HG02623 (cell line): ENCODE measurements around the gene RAB3C.

ENCODE experiments used
- ATAC-seq: cut with Tn5 transposase; IDR thresholded peaks from one replicate; pipeline ENCODE4 v1.9.1; 2021; ENCODE audit warnings: moderate library complexity; ENCODE audit not compliant: unreplicated experiment

The RAB3C gene

DNA sequence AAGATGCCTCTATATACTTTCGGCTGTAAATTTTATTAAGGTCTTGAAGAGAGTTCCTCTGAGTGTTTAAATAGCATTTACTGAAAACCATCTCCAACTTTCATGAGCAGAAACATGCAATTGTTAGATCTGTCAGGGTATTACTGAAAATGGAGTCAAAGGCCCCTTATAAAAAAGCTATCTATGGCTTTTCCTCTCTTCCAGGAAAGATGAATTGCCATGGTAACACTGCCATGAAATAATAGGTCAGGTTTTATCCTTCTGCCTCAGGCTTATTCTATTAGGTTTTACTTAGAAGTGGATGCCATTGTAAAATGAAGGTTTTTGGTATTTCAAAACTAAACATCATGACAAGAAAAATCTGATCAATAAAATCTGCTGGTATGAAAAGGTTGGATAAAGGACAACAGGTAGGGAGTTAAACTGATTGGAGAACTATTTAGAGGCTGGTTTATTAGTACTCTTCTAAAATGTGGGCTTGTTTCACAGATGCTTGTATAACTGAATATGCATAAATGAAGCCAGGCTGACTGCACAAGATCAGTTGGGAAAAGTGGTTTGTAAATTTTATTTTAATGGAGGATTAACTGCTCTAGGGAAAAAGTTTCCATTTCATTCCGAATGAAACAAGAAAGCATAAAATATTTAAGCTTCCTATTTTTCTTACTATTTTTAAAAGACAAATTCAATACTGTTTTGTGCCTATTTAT, 135.5 kb downstream of the RAB3C start:
- no peak for ATAC-seq

DNA sequence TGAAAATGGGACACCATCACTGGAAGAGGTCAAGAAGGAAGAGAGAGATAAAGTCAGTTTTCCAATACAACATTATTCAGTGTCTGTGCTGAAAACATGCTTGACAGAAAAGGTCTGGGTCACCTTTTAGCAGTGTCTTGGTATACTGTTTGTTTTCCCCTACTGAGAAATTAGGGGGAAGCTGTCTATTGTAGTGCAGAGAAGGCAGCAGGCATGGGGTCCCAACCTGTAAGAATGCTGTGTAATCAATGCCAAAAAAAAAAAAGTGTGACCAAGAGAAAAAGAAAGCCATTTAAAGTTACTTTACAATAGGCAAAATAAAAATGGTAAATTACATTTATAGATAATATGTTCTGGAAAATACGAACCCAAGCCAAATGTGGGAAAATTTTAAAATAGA, 139.3 kb downstream of the RAB3C start:
- ATAC-seq: no peak

DNA sequence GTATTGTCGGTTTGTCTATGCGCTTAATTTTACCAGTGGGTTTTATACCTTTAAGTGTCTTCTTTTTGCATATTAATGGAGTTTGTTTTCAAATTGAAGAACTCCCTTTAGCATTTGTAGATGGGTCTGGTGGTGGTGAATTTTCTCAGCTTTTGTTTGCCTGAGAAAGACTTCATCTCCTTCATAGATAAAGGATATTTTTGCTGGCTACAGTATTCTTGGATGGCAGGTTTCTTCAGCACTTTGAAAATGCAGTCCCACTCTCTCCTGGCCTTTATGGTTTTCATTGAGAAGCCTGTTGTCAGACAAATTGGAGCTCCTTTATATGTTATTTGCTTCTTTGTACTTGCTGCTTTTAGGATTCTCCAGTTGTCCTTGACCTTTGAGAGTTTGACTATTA, 142.1 kb downstream of the RAB3C start:
- no peak for ATAC-seq

DNA sequence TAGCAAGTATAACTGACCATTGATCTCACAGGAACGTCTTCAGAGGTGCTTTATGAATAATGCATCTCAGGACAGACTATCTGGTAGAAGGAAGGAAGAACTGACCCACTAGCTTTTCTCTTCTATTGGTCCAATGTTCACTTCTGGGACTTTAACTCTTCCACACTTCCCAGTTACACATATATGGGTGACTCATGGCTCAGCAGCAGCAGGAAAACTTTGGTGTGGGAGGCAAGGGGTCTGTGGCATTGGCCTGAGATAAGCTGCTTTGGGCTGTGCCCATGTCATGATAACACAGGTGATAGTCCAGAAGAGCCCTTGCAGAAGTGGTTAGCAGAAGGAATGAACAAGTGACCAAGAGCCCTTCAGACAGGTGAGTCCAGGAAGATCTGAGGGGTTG, 148.8 kb downstream of the RAB3C start:
- no peak for ATAC-seq

DNA sequence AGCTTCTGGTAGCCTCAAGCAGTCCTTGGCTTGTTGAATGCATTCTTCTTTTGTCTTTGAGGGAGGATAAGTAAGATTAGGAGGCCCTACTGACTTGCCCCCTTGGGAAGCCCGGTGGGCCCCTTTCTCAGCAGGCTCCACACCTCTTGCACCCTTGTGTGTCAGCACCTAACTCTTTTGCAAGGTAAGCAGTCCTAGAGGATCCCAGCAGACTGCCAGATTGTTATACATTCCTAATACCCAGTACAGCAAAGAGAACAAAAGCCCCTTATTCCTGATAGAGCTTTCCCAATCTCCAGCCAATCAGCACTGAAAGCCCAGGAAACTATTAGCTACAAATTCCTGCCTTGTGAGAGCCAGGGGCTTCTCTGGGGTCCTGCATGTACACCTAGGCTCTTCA, 152.8 kb downstream of the RAB3C start:
- no peak for ATAC-seq

DNA sequence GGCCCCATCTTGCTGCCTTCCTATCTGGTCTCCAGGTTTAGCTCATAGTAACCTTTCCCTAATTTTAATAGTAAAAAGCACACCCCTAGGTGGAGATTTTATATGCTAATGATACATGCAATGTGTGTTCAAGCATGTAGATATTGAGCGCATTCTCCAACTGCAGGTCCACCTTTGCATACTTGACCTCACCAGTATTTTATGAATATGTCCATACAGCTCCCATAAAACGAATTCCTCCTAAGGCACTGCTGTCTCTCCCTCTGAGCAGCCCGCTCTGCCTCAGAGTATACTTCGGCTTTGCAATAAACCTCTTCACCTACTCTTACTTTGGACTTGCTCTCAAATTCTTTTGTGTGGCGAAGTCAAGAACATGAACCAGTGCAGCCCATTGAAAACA, 153.3 kb downstream of the RAB3C start:
- ATAC-seq: no peak

DNA sequence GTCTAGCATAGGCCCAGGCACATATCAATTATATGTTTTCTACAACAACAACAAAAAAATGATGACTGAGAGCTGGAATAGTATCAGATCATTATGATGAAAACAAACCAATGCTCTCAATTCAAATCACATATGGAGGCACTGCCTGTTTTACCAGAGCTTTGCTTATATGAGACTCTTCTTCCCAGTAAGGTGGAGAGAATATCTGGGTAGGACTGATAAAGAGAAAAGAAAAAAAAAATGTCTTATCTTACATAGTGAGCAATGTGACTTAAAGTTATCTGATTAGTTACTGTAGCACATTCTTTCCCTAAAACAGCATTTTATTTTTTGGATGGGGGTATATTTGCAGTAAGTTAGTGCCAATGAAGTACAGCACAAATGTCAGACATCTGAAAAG, 154.8 kb downstream of the RAB3C start:
- ATAC-seq: no peak

DNA sequence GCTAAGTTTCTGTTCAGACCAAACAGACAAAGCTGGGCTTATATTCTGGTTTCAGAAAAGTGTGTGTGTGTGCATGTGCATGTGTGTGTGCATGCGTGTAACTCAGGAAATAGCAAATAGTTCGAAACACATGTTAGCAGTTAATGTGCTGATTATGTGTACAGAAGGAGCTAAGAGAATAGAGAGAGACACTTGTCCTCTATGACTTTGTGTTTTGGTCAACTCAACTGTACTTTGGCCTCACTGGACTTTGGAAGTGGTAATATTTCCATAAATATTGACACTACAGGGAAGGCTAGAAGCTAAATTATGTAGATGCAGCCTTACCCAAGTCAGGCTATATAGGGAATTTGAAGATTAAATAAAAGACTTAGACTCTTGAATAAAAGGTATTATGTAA, 155.5 kb downstream of the RAB3C start:
- ATAC-seq: no peak

DNA sequence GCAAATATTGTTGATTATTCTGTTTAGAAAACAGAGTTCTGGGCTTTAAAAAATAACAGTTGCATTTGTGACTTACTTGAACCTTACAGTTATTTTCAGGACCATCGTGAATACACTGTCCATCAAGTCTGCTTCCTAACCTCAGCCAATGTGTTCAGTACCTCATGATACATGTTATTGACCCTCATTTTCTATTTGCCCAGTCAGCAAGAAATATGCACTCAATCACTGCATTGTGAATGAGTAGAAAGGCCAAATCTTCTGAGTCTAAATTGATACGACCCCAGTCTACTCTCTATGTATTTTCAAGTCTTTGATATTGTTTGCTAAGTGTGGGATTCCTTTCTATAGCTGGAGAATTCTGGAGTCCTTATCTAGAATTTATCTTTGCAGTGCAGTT, 156.2 kb downstream of the RAB3C start:
- no peak for ATAC-seq

DNA sequence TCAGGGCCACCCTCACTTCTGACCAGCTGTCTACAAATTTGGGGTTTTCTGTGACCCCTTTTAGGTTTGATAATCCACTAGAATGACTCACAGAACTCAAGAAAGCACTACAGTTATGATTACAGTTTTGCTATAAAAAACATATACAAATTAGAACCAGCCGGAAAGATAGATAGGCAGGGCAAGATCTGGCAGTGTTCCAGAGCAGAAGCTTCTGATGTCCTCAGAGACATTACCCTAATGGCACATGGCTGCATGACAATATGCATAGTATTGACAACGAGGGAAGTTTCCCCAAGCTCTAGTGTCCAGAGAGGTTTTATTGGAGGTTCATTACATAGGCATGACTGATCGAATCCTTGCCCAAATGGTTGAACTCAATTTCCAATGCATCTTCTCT, 158.1 kb downstream of the RAB3C start:
- ATAC-seq: no peak

DNA sequence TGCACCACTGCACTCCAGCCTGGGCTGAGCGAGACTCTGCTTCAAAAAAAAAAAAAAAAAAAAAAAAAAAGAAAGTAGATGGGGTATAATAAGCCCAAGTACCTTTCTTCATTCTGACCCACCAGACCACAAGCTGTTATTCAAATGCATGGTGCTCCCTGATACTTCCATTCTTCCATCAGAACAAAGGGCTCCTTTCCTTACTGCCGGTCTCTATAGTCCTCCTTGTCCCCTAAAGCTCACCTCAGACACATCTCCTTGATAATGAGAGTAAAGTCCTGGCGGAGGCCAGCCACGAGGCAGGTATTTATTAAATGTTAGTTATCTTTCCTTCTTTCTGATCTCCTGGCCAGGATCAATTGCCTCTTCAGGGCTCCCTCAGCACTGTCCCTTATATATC, 162.5 kb downstream of the RAB3C start:
- no peak for ATAC-seq

DNA sequence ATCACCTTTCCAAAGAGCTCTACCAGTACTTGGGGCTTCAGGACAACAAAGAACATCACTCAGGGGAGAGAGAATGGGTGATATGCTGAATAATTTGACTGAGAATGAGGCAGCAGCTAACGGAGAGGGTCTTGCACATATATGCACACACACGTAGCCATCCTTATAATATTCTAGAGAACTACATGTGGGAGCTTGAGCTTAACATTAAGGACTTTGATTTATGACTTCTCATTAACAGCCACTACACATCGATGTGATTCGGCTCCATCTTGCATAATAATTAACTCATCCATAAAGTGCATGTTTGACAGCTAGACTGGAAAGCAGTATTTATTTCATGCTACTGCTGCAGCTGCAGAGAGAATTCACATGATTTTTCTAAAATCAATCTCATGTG, 163.4 kb downstream of the RAB3C start:
- ATAC-seq: no peak

DNA sequence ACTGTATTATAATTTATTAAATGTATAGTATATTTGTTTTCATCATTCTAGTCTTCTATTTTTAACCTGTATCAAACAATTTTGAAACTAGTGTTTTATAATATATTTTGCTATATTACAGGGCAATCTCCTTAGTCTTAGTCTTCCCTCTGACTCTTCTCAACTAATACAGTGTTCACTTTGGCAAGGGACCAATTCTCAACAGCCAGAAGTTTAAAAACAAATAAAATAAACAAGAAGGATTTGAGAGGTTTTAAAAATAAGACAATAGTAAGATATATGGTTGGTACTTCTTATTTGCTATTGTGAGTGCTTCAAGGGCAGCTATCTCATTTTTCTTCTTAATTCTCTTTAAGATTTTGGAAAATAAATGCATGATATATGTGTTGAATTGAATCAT, 167.2 kb downstream of the RAB3C start:
- ATAC-seq: no peak

DNA sequence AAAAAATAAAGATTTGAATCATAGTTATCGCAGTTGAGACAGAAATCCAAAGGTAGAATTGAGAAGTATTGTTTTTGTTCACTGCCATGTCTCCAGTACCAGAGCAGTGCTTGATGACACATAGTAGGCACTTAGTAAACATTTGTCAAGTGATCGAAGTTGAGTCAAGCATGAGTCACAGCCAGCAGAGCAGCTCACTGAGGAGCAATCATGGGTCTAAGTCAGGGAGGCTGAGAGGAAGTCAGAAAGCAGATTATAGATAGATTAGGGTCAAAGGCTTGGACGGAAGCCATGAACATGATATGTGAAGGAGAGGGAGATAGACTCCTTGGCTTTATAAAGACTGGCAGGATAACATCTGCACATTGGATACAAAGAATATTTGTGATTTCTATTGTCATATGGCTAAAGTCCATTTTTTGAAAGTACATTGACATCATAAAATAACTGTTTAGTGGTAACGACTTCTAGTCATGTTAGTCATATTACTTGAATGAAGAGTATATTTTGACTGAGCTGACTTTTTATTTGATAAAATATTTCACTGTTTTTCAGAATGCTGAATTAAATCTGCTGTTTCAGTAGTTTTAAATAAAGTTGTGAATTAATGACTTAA, 168.5 kb downstream of the RAB3C start:
- ATAC-seq: no peak

DNA sequence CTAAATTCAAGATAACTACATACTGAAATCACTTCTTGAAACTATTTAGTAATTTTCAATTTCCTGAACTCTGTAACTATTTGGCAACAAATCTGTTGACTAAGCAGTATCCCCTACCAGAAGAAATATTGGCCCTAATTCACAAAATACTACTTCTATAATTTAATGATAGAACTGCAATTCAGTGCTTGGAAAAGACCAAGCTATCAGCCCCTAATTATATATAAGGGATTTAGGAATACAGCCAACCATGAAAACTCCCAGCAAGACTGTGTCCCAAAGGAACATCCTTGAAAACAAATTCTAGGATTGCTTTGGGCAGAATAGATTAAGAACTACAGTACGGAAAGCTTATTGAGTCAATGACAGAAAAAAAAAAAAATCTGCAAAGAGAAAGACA, 169.2 kb downstream of the RAB3C start:
- ATAC-seq: no peak

DNA sequence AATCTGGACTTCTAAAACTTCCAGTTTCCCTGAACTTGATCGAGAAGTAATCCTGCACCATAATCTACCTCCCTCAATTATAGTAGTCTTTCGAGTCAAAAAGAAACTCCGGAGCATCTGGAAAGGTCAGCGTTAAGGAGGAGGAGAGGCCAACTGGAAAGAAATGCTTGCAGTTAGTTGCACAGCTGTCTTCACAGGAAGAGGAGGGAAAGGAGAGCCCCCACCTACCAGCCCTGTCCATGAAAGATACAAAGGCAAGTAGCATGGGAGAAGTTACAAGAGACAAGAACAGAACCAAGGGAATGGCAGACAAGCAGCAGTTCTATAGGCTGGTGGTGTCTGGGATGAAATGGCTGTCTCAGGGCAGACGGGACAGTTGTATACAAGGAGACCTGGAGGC, 170.6 kb downstream of the RAB3C start:
- no peak for ATAC-seq

DNA sequence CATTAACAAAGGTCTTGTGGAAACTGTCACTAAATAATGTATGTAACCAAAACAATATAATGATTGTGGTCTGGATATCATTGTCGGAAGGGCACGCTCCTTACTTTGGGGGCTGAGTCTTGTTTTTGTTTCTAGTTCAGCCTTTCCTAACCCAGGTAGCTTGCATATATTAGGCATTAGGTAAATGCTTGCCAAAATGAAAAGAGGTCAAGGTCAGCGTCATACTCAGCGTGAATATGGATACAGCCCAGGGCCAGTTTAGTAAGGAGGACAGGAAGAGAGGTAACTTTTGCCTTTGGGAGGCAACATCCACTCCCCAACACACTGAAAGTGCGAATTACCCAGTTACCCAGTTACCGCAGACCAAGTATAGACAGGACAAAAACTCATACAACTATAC, 171.4 kb downstream of the RAB3C start:
- no peak for ATAC-seq

DNA sequence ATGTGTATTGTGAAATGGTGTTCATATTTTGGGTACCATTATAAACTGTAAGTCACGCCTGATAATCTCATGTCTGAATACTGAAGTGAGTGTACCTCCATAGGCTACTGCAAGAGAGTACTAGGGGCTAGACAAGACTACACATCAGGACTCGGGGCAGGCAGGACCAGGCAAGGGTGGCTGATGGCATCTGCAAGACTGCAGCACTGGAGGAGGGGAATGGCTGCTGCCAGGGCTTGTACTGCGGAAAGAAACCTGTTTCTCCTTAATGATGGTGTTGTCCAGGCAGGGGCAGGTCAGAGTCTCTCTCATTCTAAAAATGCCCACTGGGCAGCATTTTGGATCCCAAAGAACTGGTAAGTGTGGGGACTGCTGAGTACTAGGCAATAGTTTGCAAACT, 172.5 kb downstream of the RAB3C start:
- no peak for ATAC-seq

DNA sequence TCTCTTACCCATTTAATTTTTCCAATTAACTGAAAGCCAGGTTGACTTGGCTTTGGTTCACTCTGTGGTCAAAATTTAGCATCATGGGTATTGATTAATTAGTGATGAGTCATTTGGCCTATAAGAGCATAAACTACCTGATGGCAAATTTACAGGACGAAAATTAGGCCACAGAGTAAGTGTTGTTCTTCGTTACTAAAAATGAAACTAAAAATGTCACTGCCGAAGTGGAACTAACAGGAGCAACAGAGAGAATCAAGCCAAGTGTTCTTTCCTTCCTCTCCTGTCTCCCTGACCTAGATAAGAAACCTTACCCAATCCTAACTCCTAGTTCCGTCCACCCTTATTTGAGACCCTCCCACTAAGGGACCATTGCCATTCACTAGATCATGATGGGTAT, 176.9 kb downstream of the RAB3C start:
- peak; percentile 92 for ATAC-seq

DNA sequence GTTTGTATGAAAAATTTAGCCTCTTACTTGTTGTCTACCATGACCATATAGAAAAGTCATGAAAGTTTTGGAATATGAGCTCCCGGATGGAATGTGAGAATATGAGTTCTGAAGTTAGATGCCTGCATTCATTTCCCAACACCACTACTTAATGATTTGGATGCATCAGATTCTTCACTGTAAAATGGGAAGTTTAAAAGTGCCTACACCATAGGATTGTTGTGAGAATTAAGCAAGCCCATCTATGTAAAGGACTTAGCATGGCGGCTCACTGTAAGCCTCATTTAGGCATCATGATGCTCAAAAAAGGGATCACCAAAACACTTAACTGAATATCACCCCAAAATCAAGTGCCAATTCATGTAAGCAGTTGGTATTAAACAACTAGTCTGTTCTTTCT, 177.3 kb downstream of the RAB3C start:
- no peak for ATAC-seq

DNA sequence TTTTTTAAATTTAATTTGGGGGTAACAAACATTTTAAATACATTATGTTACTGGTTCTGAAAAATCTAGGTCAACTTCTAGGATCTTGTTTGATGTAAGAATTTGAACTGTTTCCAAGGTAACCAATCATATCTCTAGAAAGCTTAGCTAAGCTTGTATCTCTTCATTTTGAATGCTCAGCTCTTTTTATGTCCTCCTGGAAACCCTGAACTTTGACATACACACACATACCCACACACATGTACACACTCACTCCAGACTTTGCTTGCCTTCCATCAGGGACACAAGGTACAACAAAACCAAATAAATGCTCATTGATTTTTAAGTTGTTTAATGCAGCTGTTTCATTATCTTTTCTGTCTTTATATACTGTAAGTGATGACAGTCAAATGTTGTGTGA, 178.5 kb downstream of the RAB3C start:
- ATAC-seq: no peak

DNA sequence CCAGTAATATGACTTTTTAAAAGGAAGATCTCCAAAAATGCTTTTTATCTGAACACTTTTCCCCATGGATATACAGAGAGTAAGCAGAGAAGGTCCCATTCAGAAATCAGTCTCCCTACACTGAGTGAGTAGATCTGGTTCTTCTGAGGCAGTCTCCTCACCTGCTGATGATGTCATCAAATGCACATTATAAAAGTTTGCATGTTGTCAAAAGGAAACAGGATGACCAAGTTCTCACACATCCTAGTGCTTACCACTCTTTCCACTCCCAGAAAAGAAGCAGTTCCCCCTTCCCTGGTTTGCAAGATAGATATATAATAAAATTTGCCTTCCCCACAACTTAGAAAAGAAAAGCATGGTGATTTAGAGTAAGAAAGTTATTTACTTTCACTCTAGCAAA, 180.5 kb downstream of the RAB3C start:
- peak; percentile 32 for ATAC-seq

DNA sequence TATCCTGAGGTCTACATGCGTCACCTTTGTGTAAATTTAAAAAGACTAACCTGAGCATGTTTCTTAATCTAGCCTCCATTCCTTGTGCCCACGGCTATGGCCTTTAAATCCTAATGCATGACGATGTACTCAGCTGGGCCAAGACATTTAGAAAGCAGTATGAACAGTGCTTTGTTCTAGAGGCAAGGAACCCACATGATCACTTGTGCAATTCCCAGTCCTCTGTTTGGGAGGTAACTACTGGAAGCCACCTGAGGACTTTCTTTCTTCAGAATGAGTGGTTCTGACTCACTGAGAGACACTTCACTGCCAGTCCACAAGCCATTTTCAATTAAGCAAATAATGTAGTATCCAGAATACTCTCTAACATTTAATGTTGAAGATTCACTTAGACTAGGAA, 181.3 kb downstream of the RAB3C start:
- no peak for ATAC-seq
